GM19455 (cell line): Measurements from ENCODE around the gene NAGK.
"Not testable (repeated sequence)": the region's sequence is repeated elsewhere in the genome, so short reads cannot be mapped to it uniquely, and the experiment has no call there.

ENCODE experiments used
- ATAC-seq: cut with Tn5 transposase; IDR thresholded peaks from one replicate; pipeline ENCODE4 v1.9.1; 2021; ENCODE audit not compliant: unreplicated experiment

Gene NAGK

GRCh38 chr2:71068218-71069035 lies at the start of gene NAGK:
Gene NAGK (plus strand): TSS chr2:71068648. CDS start chr2:71068684, 36 bp downstream.
- ATAC-seq, result peak; percentile 56

GRCh38 chr2:71019989-71020388 lies 48.5 kb upstream of the NAGK start:
- ATAC-seq, result not testable (repeated sequence)

DNA sequence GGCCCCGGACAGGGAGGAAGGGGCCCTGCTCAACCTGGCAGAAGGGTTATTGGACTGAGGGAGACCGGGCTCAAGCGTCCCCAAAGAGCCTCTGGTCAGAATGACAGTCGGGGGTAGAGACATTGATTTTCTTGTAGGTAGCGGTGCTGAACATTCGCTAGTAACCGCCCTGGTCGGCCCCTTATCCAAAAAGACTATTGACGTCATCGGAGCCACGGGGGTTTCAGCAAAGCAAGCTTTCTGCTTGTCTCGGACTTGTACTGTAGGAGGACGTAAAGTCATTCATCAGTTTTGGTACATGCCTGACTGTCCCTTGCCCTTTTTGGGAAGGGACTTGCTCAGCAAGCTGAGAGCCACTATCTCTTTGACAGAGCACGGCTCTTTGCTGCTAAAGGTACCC lies 47.1 kb upstream of the NAGK start:
- not testable (repeated sequence) for ATAC-seq

DNA sequence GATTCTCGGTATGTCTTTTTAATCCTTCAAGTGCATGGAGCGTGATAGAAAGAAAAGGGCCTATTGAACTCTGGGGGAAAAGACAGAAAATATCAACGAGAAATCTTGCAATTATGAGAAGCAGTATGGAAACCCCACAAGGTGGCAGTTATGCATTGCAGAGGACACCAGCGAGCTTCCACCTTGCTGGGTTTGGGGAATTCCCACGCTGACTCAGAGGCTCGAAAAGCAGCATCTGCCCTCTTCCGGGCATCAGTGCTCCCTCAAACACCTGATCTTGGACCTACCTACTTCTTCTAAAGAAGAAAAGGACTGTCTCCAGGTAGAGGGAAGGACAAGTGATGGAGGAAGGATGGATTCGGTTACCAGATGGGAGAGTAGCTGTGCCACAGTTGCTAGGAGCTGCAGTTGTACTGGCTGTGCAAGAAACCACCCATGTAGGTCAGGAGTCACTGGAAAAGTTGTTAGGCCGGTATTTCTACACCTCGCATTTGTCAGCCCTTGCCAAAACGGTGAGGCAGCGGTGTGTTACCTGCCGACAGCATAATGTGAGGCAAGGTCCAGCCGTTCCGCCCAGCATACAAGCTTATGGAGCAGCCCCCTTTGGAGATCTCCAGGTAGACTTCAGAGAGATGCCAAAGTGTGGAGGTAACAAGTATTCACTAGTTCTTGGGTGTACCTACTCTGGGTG lies 44.8 kb upstream of the NAGK start:
- ATAC-seq, result not testable (repeated sequence)

GRCh38 chr2:71036296-71036695 lies 32.2 kb upstream of the NAGK start:
- not testable (repeated sequence) for ATAC-seq

DNA sequence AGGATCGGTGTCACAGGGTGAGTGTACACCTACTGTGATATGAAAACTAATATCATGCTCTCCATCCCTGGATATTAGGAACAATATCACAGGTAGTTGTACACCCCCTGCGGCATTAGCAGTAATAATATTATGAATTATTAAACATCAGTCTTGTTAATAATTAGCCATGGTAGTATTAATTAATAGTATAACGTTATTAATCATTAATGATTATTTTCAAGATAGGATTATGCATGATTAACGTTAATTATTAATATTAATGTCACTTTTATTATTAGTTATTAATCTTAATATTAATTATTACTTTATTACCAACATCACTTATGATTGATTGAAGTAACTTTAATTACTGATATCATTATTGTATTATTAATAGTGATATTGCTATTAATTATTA lies 26.2 kb upstream of the NAGK start:
- ATAC-seq, result no peak

- no peak for ATAC-seq
Measured at GRCh38 chr2:71043531-71044407, 24.7 kb upstream of the NAGK start.

- ATAC-seq, result no peak
Measured at GRCh38 chr2:71045151-71045550, 23.3 kb upstream of the NAGK start.

- no peak for ATAC-seq
Measured at GRCh38 chr2:71045865-71046548, 22.4 kb upstream of the NAGK start.

- ATAC-seq, result no peak
Measured at GRCh38 chr2:71048096-71048495, 20.4 kb upstream of the NAGK start.

- not testable (repeated sequence) for ATAC-seq
Measured at GRCh38 chr2:71049704-71050360, 18.6 kb upstream of the NAGK start.

DNA sequence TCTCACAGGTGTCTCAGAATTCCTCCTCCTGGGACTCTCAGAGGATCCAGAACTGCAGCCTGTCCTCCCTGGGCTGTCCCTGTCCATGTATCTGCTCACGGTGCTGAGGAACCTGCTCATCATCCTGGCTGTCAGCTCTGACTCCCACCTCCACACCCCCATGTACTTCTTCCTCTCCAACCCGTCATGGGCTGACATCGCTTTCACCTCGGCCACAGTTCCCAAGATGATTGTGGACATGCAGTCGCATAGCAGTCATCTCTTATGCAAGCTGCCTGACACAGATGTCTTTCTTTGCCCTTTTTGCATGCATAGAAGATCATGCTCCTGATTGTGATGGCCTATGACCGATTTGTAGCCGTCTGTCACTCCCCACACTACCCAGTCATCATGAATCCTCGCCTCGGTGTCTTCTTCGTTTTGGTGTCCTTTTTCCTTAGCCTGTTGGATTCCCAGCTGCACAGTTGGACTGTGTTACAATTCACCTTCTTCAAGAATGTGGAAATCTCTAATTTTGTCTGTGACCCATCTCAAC lies 13.2 kb upstream of the NAGK start:
- not testable (repeated sequence) for ATAC-seq

GRCh38 chr2:71060211-71060610 lies 8.2 kb upstream of the NAGK start:
- ATAC-seq, result no peak

- ATAC-seq, result no peak
Measured at GRCh38 chr2:71060871-71061270, 7.6 kb upstream of the NAGK start.

DNA sequence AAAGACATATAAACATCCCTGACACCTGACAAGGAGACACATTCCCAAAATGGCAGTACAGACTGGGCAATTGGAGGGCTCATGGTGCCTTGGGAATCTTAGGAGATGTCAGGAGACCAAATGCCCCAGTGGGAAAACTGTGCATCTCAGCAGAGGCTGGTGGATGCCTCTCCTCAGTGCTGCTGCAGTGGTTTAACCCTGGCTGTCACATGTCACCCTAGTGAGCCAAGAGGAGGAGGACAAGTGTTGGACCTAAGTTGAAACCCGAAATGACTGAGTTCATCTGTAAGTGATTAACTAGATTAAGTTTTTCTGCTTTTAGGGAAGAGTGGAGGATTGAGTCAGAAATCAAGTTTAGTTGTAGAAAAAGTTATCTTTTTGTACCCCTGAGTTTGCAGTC lies 5.2 kb upstream of the NAGK start:
- no peak for ATAC-seq

DNA sequence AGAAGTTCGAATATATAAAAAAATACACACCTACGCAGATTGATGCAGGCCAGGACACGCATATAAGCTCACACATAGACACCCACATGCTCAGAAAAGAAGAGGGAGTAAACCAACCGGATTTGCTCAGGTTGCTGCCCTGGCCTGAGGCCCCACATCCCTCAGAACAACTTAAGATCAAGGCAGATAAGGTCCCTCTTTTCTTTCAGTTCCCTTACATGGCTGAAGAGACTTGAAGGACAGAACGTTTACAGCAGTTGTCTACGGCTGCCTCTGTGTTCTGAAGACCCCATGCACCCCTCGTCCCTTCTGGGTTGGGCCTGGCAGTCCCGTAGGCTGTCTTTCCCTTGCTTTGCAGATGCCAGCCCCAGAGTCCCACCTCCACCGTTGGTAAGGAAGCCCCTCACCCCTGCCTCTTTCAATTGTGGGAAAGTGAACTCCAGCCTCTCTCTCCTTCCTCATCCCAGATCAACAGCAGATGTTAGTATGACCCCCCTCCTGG lies 4.3 kb upstream of the NAGK start:
- ATAC-seq, result no peak

DNA sequence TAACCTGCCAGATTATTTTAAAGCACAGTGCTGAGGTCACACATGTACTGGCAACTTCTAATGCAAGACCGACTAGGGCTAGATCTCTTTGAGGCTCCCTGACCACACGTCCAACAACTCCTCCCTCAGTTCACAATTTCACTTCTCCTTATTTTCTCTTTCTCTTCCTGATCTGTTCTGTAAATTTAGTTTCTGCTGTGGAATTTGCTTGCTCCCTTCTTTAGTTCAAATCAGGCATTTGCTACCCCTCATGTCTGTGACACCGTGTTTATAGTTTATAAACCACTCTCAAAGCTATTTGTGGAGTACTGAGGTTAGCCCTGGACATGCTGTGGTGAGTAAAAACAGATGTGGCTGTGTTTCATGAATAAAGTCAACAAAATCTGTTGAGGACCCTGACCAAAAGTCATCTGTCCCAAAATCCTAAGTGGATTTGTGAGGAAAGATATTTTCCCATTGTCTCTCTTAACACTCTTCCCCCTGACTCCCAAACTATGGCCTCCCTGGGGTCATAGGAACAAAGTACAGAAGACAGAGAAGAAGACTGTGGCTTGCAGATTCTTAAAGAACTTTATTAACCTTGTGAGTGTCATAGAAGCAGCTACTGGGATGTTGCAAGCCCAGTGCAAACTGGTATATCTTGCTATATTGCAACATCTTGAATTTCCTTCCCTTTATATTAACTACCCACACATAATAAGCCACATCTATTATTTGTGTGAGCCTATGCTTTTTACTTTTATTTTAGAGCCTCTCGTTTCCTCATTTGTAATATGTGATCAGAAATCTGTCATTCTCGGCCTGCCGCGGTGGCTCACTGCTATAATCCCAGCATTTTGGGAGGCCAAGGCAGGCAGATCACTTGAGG lies 3.5 kb upstream of the NAGK start:
- ATAC-seq, result no peak

DNA sequence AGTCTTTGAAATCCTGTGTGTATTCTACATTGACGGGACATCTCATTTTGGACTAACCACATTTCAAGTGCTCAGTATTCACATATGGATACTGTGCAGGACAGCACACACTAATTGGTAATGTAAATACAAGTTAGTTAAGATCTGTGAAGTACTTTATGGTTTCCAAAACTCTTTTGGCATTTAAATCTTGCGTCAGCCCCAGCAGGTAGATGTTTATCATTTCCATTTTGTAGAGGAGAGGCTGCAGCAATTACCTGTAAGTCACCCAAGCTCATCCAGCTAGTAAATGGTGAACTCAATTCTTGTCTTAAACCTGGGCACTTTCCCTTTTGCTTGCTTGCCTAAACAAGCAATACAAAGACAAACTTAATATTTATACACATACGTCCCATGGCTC lies 1.6 kb upstream of the NAGK start:
- ATAC-seq, result no peak
